ENCODE data around the gene SLC41A3. TPM values are rescaled to one million over a fixed set of nuclear protein-coding genes. Genes with fewer than 3 reads are reported as not detected.

SLC41A3 gene
- total RNA-seq, 1 donor from 2014 or later, result 58.8 TPM

DNA sequence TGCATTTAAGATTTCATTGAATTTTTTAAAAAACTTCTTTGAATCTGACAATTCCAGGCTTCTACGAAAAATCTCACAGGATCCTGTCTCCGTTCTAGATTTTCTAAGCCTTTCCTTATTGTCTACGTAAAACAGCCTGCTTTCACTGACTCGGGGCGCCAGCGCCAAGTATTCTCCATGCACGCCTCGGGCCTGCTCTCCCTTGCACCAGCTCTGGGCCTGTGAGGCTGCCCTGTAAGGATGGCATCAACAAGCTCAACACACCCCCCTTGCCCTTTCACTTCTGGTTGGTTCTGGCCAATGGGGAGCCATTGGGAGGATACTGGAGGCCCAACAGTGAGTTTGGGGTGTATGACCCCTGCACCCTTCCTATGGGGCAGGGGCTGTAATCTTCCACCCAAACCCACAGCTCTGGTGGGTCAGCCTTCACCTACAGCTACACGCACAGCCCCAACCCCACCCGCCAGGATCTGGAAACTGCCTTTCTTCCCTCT is 47.8 kb downstream of the SLC41A3 start:
- Mint-ChIP-seq H3K27ac (ENCODE audit: unreplicated experiment) (no peak overlapping the region), H3K27me3 (ENCODE audit: low read depth) (no peaks in the 10 kb centered on the region), H3K4me3 (no peak overlapping the region), H3K36me3 (ENCODE audit: low read depth) (peaks cover 44% of the 10 kb centered on the region), H3K9me3 (peaks cover 7% of the 10 kb centered on the region), H3K4me1 (no peaks in the 10 kb centered on the region)
- TF ChIP-seq CTCF (conservative IDR thresholded peaks at IDR 0.05), result no peak
- DNase-seq (ENCODE audit: low read depth, low spot score), result no peak

GRCh38 chr3:126035362-126036050 is 48.4 kb downstream of the SLC41A3 start:
- DNase-seq (ENCODE audit: low read depth, low spot score), result no peak
- peaks cover 44% of the 10 kb centered on the region for H3K36me3 Mint-ChIP-seq (ENCODE audit: low read depth)

DNA sequence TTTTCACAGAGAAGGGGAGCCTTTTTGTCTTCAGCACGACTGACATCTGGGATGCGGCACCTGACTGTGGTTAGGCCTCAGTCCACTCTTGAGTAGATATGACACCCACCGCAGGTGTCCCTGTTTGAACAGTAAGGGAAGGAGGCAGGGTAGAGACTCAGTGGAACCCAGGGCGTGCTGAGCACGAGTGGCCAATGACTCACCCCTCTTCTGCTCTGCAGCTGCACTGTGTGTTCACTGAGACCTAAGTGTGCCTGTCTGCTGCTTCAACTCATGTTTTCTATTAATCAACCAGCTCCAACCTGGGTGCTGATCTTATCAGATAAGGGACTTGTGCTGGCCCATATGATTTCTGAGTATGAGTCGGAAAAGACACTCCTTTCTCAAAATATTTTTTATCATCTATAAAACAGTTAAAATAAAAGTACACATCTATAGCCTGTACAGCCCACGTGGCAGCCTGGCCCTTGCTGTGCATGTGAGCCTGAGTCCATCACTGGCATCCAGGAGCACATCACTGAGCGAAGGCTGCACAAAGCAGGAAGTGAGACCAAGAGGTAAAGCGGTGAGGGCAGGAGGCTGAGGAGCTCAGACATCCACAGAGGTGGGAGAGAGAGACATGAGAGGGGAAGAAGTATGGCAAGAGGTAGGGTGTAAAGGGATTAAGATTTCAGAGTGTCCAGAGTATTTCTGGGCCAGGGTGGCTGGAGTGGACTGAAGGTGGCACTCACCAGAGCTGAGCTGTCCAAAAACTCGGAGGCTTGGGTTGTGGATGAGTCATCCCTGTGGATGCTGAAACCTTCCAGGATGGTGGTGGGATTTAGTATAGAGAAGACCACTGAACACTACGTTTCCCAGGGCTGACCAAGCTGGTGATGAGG is 49.2 kb downstream of the SLC41A3 start:
- no peak for TF ChIP-seq CTCF (conservative IDR thresholded peaks at IDR 0.05)
- Mint-ChIP-seq H3K36me3 (ENCODE audit: low read depth) (peaks cover 38% of the 10 kb centered on the region), H3K9me3 (peaks cover 7% of the 10 kb centered on the region), H3K27me3 (ENCODE audit: low read depth) (no peaks in the 10 kb centered on the region), H3K4me3 (no peak overlapping the region), H3K27ac (ENCODE audit: unreplicated experiment) (no peak overlapping the region), H3K4me1 (no peaks in the 10 kb centered on the region)
- no peak for DNase-seq (ENCODE audit: low read depth, low spot score)

More at GRCh38 chr3:126035362-126036050, 48.4 kb downstream of the SLC41A3 start:
- no peak overlapping the region for H3K27ac Mint-ChIP-seq (ENCODE audit: unreplicated experiment)
- no peak overlapping the region for H3K4me3 Mint-ChIP-seq
- no peak for TF ChIP-seq CTCF (conservative IDR thresholded peaks at IDR 0.05)
- H3K9me3 Mint-ChIP-seq, result peaks cover 7% of the 10 kb centered on the region
- H3K4me1 Mint-ChIP-seq, result no peaks in the 10 kb centered on the region
- H3K27me3 Mint-ChIP-seq (ENCODE audit: low read depth), result no peaks in the 10 kb centered on the region

DNA sequence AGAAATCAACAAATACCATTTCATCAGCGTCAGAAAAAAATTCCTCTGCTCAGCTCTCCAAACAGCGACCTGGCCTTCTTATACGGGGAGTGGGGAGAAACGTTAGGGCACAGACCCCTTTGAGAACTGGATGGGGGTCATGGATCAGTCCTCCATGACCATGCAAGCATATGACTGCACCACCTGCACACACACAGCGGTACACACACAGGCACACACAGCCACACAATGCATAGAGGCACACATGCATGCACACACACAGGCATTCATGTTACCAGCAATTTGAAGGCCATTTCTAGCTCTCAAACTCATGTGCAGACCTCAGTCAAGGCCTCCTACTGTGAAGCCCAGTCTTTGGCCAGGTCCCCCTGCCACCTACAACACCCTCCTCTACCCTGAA is 50.2 kb downstream of the SLC41A3 start:
- no peak overlapping the region for H3K4me3 Mint-ChIP-seq
- DNase-seq (ENCODE audit: low read depth, low spot score), result no peak
- TF ChIP-seq CTCF (conservative IDR thresholded peaks at IDR 0.05), result no peak
- H3K27ac Mint-ChIP-seq (ENCODE audit: unreplicated experiment), result no peak overlapping the region
- peaks cover 7% of the 10 kb centered on the region for H3K9me3 Mint-ChIP-seq
- H3K27me3 Mint-ChIP-seq (ENCODE audit: low read depth), result no peaks in the 10 kb centered on the region
- no peaks in the 10 kb centered on the region for H3K4me1 Mint-ChIP-seq
- H3K36me3 Mint-ChIP-seq (ENCODE audit: low read depth), result peaks cover 43% of the 10 kb centered on the region

GRCh38 chr3:126033051-126033745 is 50.7 kb downstream of the SLC41A3 start:
- H3K36me3 Mint-ChIP-seq (ENCODE audit: low read depth), result peaks cover 40% of the 10 kb centered on the region
- no peaks in the 10 kb centered on the region for H3K27me3 Mint-ChIP-seq (ENCODE audit: low read depth)
- H3K27ac Mint-ChIP-seq (ENCODE audit: unreplicated experiment), result no peak overlapping the region
- peaks cover 4% of the 10 kb centered on the region for H3K9me3 Mint-ChIP-seq
- H3K4me3 Mint-ChIP-seq, result no peak overlapping the region
- DNase-seq (ENCODE audit: low read depth, low spot score), result no peak
- no peaks in the 10 kb centered on the region for H3K4me1 Mint-ChIP-seq
- TF ChIP-seq CTCF (conservative IDR thresholded peaks at IDR 0.05), result no peak
